Lower leg skin (tissue), 3 donors: Measurements from ENCODE around the gene COG4.
A peak's percentile ranks its signal among the peaks of the same experiment; 100 is the strongest.

Experiments used
- POLR2A ChIP-seq, 2 donors: fragments of 450-650 bp; IDR thresholded peaks; one replicate each; pipeline ENCODE4 v1.6.1; 2016 to 2017; ENCODE audit warnings: antibody characterized with exemption in 2 of 2, mild to moderate bottlenecking in 1 of 2, moderate library complexity in 1 of 2
- TF ChIP-seq, protein P1 (sequence below), 3 donors: fragments of 450-650 bp; IDR thresholded peaks; one replicate each; pipeline ENCODE4 v1.5.1; 2016; ENCODE audit warnings: antibody characterized with exemption in 3 of 3, mild to moderate bottlenecking in 3 of 3, moderate library complexity in 2 of 3

DNA sequence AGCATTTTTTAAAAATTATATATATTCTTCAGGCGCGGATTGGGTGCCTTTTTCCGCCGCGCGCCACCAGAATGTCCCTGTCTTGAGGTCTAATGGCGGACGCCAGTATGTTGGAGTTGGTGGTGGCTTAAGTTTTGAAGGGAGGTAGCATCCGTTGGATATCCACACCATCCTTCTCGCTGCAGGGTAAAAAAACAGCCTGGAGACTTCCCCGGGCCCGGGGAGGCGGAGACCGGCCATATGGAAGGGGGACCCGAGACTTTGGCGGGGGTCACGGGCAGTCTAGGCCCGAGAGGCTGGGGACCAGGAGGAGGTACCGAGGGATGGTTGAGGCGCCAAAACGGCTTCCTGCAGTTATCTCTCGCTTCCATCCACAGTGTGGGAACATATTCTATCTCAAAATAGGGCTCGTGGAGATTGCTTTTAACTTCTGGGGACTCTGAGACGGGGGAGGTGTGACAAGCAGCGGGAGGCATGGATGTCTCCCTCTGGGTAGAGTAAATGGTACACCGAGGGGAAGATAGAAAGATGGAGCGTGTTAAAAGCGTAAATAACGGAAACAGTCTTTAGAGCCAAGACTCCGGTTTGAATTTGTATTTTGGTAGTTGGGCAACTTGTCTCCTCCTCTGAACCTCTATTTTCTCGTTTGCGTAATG lies 517 bp upstream of the COG4 start, which contains the start of gene SF3B3:
- peak in 1 of 2 donors; percentile 59 for TF ChIP-seq POLR2A (IDR thresholded peaks at IDR 0.05)
- TF ChIP-seq, protein P1, sequence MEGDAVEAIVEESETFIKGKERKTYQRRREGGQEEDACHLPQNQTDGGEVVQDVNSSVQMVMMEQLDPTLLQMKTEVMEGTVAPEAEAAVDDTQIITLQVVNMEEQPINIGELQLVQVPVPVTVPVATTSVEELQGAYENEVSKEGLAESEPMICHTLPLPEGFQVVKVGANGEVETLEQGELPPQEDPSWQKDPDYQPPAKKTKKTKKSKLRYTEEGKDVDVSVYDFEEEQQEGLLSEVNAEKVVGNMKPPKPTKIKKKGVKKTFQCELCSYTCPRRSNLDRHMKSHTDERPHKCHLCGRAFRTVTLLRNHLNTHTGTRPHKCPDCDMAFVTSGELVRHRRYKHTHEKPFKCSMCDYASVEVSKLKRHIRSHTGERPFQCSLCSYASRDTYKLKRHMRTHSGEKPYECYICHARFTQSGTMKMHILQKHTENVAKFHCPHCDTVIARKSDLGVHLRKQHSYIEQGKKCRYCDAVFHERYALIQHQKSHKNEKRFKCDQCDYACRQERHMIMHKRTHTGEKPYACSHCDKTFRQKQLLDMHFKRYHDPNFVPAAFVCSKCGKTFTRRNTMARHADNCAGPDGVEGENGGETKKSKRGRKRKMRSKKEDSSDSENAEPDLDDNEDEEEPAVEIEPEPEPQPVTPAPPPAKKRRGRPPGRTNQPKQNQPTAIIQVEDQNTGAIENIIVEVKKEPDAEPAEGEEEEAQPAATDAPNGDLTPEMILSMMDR (IDR thresholded peaks at IDR 0.05): no peak
